Posterior cingulate gyrus (tissue), 11 donors: ENCODE measurements around the gene WDR20.

Experiments used
- DNase-seq, 10 donors: peaks; one replicate each; pipeline versions ENCODE4 v3.0.0 to v3.0.0-alpha.2; 2020 to 2021; ENCODE audit warnings: mixed read lengths in 3 of 10
- intact Hi-C: fragments of 100-400 bp; cut with DNase I; formaldehyde crosslinking; loops from one replicate; pipeline ENCODE4 v1.15.1; 2023

WDR20 gene

DNA sequence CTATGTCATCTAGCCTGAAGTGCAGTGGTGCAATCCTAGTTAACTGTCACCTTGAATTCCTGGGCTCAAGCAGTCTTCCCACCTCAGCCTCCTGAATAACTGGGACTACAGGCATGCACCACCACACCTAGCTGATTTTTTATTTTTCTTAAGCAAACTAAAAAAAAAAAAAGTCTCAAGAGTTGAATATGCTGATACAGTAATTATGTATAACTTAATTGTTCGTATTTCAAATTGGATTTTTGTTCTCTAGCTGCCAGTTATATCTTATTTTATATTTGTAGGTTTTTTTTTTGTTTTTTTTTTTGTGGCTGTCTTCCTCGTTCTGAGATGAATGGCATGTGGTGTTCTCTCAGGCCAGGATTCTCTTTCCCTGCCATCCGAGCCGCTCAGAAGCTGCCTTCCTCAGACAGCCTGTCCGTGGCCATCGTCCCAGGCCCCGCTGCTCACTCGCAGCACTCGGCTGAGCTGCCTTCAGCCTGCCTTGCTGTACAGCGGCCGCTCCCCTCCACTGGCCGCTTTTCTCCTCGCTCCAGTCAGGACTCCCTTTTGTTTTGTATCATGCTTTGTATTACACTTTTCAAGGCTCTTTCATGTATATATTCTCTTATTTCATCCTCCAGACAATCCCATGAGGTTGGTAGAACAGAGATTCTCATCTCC is 53.3 kb downstream of the WDR20 start:
- intact Hi-C loops, result no loop called here
- peak in 5 of 10 donors; percentile 38 to 93 (median 74) for DNase-seq

DNA sequence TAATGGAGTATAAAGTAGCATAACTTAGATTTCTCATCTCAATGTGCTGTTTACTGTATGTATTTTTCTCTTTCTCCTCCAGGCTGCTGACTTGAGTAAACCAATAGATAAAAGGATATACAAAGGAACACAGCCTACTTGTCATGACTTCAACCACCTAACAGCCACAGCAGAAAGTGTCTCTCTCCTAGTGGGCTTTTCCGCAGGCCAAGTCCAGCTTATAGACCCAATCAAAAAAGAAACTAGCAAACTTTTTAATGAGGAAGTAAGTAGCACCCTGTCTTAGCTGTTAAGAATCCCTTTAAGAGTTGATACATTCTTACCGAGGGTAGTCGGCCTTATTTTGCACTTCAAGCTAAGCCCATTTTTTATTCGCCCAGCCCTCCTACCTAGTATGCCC is 55.2 kb downstream of the WDR20 start:
- no peak for DNase-seq
- intact Hi-C loops, result no loop called here

DNA sequence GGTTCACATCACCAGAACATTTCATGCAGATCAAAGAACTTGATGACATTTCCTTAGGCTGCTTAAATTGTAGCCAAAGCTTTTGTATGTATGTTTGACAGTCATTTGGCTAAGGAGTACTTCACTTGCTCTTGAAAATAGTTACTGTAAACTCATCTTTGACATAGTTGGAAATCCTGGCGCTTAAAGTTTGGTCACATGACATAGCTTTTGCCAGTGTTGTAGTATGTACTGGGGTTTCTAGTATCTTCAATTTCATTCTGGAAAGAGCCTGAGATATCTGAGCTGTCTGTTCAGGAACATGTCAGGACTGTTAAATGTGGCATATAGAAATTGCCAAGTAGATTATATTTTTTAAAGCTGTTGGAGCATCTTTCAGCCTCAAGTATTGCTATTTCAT is 55.7 kb downstream of the WDR20 start:
- DNase-seq, result no peak
- intact Hi-C loops, result no loop called here

DNA sequence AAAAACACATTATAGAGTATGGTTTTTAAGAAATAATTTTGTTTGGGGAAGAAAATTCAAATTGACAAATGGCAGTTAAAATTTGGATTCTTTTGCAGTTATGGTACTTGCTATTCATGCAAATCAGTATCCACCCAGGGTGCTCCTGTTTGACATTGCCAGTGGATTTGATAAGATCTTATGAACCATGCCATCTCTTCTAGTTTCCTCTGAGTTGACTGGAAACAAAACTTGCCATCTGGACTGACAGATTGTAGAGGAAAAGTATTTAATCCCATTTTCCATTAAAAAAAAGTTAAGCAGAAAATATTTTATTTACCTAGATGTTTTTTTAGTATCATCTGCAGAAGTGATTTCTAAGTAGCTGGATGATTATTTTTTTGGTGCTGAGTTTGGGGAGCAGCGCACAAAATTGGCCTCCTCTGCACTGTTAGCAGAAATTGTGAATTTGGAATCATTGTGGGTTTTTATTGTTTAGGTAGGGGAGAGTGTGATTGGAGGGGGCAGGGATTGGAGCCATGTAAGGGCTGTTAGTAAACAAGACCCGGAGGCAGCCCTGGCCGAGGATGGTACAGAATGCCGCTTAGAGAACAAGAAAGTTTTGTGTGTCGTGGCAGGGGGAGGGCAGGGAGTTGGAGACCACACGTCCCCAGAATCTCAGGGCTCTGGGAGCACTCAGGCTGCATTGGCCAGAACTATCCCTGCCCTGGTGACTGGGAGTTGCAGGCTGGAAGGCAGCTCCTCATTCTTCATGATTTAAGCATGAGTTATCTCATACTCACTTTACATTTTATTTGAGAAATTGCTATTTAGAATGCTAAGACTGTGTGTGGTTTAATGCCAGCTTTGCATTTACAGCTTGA is 56.6 kb downstream of the WDR20 start:
- intact Hi-C loops, result no loop called here
- peak; percentile 76 to 98 (median 88) for DNase-seq

DNA sequence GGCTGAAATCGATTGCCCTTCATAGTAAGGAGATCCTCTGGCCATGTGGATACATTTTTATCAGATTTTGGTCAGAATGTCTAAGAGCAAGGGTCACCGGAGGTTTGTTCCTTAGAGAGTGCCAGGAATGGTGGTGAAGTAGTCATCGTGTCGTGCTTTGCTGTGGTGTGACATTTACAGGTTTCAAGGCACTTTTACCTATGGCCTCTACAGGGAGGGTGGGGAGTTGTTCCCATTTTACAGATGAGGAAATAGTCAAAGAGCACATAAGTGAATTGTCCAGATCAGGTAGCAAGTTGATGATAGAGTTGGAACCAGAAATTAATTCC is 57.2 kb downstream of the WDR20 start:
- intact Hi-C loops, result no loop called here
- DNase-seq, result no peak

DNA sequence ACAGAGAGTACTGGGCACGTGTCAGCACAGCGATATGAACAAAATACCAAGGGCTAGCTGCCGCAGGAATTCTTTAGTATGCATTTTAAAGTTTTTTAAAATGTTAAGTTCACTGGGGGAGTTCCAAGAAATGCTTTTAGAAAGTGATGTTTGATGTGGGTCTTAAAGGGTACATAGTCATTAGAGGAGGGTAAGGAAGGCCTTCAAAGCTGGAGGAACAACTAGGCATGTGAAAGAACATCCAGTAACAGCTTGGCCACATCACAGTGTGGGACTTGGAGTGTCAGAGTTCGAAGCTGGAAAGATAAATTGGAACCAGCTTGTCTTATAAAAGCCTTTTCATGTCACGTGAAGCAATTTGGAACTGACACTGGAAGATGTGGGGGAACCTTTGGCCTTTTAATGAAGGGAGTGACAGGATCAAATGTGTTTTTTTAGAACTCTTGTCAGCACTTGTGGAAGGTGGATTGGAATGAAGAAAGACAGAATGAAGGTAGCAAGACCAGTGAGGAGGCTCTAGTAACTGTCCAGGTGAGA is 57.7 kb downstream of the WDR20 start:
- intact Hi-C loops, result no loop called here
- DNase-seq, result no peak

DNA sequence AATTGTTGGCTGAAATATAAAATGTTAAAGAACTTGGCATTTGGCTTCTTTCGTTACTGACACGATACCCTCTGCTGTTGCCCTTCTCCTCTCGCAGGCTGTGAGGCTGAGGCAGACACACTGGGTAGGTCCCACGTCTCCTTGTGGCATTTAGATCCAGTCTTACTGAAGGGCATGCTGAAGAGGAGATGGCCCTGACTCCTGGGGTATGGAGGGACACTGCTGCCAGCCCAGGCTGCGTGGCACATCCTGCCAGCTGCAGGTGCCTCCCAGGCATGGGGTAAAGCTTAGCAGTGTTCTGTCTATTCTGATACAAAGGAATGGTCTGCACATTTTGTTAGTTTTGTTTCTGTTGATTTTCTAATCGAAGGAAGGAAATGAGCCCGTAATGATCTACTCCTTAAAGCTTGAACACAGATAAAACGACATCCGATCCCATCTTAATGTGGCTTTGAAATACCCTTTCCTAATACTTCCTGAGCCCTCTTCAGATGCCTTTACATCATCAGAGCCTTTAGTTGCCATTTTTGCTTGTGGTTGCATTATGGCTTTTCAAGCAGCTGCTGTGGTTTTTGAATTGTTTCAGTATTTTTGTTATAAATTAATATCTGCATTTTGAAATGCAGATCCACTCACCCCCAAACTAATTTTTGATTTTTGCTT is 61.1 kb downstream of the WDR20 start:
- intact Hi-C loops, result no loop called here
- peak in 1 of 10 donors; percentile 47 for DNase-seq

DNA sequence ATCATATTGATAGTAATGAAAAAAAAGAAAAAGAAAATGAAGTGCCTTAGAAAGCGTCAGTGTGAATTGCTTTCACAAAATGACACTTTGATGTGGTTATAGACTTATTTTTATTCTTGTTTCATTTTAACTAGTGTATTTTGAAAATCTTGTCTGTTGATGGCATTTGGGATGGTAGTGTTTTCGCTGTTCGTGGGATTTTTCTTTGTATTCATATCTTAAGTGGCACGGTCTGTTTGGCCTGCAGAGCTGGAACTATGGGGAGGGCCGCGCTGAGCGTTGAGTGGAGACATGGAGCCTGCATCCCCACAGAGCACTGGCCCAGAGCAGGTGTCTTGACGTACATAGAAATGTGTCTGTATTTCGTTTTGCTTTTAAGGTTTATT is 61.6 kb downstream of the WDR20 start:
- peak in 2 of 10 donors; percentile 22 to 55 for DNase-seq
- intact Hi-C loops, result no loop called here

DNA sequence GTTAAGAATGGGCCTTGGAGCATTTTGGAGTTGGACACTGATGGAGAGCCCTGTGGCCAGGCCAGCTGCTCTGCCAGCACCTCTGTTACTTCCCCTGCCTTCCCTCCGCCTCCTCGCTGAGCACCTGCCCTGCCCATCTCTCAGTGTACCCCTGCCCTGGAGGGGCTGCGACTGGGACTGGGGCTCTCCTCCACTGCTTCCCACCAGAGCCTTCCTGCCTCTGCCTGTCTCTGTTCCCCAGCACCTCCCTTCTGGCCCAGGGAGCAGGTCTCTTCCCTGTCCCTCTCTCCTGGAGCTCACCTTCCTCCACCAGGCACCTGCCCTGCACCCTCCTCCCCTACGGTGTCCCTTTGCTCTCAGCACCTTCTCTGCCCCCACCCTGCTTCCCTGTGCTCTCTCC is 62.1 kb downstream of the WDR20 start:
- intact Hi-C loops, result no loop called here
- peak in 1 of 10 donors; percentile 15 for DNase-seq

DNA sequence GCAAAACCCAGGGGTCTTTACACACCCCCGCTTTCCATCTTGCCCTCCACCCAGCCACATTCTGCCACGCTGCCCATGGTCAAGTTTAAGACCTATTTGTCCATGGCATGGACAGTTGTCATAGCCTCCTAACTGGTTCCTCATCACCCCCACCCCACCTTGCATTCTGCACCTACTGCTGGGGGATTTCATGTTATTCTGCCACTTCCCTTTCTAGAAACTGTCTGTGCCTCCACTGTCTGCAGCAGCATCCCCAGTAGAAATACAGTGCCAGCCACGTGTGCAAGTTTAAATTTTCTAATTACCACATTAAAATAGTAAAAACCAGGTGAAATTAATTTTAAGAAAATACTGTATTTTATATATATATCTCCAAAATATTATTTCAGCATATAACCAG is 63.2 kb downstream of the WDR20 start:
- DNase-seq, result peak in 1 of 10 donors; percentile 12
- intact Hi-C loops, result no loop called here

DNA sequence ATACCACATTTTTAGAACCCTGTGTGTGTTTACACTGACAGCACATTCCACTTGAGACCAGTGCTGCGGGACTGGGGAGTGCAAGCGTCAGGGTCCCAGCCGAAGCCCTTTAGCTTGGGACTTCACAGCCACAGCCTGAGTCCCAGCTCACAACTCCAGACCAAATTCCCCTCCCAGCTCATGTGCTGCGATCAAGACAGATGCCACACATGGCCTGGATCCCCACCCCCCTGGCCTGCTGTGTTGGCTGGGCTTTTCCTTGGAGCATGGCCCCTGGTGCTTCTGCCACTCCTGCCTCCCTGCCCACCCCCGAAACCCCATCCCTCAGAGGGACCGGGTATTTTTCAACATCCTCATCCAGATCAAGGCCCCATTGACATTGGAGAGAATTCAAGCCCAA is 63.7 kb downstream of the WDR20 start:
- DNase-seq, result peak in 4 of 10 donors; percentile 49 to 87 (median 64)
- intact Hi-C loops, result no loop called here

DNA sequence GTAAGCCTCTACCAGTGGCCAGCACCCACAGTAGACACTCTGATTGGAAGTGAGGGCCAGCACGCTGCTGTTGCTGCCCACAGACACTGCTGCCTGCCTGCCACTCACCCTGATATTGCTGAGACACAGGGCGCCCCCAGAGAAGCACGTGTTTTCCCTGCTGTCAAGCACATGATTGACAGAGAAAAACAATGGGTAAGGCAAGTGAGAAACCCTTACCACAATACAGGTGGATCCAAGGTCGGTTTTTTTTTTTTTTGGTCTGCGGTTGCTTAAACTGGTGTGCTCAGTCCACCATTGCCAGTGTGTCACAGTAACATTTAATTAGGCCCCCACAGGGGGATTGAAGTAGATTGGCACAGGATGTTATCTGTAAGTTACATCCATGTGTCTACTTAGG is 65.9 kb downstream of the WDR20 start:
- DNase-seq, result peak in 3 of 10 donors; percentile 7 to 32 (median 14)
- intact Hi-C loops, result no loop called here

DNA sequence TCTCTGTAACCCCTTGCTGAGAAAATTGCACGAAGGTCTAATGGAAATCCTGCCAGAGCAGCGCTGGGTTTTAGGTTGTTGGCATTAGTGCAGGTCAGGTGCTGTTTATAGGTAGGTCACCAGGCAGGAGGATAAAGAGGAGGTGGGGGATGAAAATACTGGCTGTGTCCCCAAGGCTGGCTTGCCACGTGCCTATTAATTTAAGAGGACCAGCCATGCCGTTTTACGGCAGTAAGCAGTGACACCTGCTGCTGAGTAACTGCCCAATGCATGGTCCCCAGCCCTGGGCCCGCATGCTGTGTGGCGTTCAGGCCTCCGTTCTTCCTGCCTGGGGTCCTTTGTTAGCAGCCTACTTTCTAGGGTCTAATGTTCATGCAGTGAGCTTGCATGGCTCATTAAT is 67.2 kb downstream of the WDR20 start:
- intact Hi-C loops, result no loop called here
- peak in 3 of 10 donors; percentile 70 to 87 (median 81) for DNase-seq

DNA sequence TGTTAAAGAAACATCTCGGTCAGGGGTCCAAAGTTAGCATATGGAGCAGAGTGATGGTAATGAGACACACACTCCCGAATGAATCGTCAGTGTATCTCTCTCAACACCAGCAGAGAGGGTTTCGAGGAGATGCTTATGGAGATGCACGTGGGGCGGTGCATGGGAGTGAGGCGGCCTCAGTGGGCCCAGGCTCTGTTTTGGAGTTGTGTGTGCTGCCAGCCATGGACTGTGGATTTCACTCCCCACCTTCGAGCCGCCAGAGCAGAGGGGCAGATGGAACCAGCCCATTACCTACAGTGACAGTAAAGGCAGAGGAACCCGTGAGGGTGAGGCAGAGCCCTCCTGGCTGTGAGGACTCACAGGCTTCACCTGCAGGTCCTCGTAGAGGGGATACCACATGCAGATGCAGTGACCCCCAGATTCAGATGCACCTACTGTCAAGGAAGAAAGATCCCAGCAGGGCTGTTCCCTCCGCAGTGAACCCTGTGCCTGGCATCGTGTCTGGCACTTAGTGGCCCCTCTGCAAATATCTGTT is 68.2 kb downstream of the WDR20 start:
- intact Hi-C loops, result loop anchor here (2.0 kb wide), 1 partner anchor 121 kb away; the partner anchor contains the start of gene HSP90AA1
- DNase-seq, result peak in 2 of 10 donors; percentile 47 to 54

DNA sequence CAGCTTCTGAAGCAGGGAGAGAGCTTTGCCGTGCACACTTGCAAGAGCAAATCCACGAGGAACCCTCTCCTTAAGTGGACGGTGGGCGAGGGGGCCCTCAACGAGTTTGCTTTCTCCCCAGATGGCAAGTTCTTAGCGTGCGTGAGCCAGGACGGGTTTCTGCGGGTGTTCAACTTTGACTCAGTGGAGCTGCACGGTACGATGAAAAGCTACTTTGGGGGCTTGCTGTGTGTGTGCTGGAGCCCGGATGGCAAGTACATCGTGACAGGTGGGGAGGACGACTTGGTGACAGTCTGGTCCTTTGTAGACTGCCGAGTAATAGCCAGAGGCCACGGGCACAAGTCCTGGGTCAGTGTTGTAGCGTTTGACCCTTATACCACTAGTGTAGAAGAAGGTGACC is 69.0 kb downstream of the WDR20 start:
- peak in 2 of 10 donors; percentile 35 to 54 for DNase-seq
- intact Hi-C loops, result loop anchor here (2.0 kb wide), 1 partner anchor 122 kb away; the partner anchor contains the start of gene HSP90AA1

DNA sequence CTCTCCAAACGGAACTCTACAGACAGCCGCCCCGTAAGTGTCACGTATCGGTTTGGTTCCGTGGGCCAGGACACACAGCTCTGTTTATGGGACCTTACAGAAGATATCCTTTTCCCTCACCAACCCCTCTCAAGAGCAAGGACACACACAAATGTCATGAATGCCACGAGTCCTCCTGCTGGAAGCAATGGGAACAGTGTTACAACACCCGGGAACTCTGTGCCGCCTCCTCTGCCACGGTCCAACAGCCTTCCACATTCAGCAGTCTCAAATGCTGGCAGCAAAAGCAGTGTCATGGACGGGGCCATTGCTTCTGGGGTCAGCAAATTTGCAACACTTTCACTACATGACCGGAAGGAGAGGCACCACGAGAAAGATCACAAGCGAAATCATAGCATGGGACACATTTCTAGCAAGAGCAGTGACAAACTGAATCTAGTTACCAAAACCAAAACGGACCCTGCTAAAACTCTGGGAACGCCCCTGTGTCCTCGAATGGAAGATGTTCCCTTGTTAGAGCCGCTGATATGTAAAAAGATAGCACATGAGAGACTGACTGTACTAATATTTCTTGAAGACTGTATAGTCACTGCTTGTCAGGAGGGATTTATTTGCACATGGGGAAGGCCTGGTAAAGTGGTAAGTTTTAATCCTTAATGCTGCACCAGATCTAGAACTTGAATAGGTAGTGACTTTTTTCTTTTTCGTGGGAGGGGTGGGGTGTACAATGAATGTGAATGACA is 69.7 kb downstream of the WDR20 start:
- intact Hi-C loops, result loop anchor here (2.0 kb wide), 1 partner anchor 123 kb away; the partner anchor contains the start of gene HSP90AA1
- peak in 8 of 10 donors; percentile 57 to 96 (median 74) for DNase-seq

DNA sequence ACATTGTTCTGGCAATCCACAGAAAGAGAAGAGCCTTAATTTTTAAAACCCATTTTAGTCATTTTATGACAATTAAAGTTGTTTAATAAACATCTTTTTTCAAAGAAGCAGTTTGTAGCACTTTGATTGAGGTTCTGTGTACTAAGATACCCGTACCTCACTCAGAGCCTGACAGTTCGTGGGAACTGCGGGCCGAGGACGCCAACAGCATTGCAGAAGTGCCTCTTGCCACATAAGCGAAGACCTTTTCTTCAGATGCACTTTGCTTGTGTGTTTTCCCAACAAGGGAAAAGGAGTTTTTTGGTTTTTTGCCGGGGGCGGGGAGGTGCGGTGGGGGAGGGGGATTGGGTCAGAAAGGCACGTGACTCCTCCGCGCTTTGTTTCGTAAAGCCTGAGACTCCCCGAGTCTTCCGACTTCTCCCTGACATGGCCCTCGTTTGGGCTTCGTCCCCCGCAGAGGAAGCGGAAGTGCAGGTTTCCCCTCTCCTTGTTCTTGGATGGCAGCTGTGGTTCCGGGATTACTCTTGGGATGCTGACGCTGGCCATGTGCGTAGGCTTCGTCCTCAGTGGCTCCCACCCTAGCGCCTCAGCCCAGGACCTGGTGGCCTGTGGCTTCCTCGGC is 70.8 kb downstream of the WDR20 start:
- intact Hi-C loops, result no loop called here
- peak in 2 of 10 donors; percentile 48 to 60 for DNase-seq

DNA sequence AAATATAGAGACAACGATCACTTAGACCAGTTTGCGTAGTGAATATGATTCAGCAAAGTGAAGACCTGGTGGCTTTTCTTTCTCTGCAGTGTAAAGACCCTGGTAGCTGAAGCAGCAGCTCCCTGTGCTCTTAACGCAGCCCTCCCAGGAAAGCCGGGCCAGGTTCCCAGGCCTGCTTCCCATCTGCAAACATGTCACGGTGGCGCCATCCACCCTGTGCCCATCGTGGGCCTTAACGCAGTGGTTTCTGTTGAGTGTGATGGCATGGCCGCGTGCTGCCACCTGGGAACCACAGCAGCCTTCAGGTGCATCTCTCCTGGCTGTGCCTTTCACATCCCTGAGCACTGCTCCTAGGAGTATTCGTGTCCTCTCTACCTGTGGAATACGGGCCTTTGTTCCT is 71.5 kb downstream of the WDR20 start:
- DNase-seq, result peak in 2 of 10 donors; percentile 38 to 45
- intact Hi-C loops, result no loop called here

DNA sequence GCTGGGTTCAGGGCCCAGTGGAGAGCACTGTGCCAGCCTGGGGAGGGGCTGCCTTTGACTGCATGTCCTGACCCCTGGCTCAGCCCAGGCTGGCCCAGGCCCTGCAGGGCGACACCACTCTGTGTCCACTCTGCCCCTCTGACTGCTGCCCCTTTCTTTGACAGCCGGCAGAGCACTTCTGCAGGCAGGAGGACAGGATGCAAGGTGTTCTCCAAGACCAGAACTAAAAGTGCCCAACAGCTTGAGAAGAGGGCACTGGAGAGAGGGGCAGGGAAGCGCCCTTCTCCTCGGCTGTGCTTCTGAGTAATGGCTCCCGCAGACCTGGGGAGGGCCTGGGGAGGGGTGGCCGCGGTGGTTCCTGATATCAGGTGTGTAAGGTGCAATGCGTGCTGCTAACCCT is 72.7 kb downstream of the WDR20 start:
- intact Hi-C loops, result no loop called here
- DNase-seq, result peak in 2 of 10 donors; percentile 47 to 77
